Stimulated activated naive CD8-positive, alpha-beta T cell treated with anti-CD3 and anti-CD28 coated beads, Interleukin-15, amount 100 ng/mL, for 72 hours (primary cell): Measurements from ENCODE around the gene MSL3B.
A peak's percentile ranks its signal among the peaks of the same experiment; 100 is the strongest.

ENCODE experiments used
- ATAC-seq: fragments of 150-1000 bp; cut with Tn5 transposase; 2 replicates; pipeline ENCODE4 v1.10.0; 2021; ENCODE audit warnings: mild to moderate bottlenecking, moderate library complexity
- DNase-seq, 2 donors: peaks; one replicate each; pipeline ENCODE4 v3.0.0; 2021 to 2022
- H3K27ac Mint-ChIP-seq, 2 donors: one replicate each; pipeline ENCODE4 v1.8.0; 2022; ENCODE audit warnings: mild to moderate bottlenecking in 2 of 2, mixed read lengths in 2 of 2, moderate library complexity in 2 of 2
- H3K27me3 Mint-ChIP-seq: one replicate; pipeline ENCODE4 v1.8.0; 2022; ENCODE audit warnings: mixed read lengths
- H3K4me1 Mint-ChIP-seq: one replicate; pipeline ENCODE4 v1.8.0; 2022; ENCODE audit warnings: mild to moderate bottlenecking, mixed read lengths
- H3K4me3 Mint-ChIP-seq, 2 donors: one replicate each; pipeline ENCODE4 v1.8.0; 2022; ENCODE audit warnings: mild to moderate bottlenecking in 2 of 2, mixed read lengths in 2 of 2, moderate library complexity in 1 of 2
- H3K9me3 Mint-ChIP-seq, 2 donors: one replicate each; pipeline ENCODE4 v1.8.0; 2022; ENCODE audit warnings: mixed read lengths in 2 of 2

The MSL3B gene

GRCh38 chr2:233858331-233858730, 9.9 kb downstream of the MSL3B start:
- H3K4me3 Mint-ChIP-seq: no peak overlapping the region

GRCh38 chr2:233857511-233858141, 10.6 kb downstream of the MSL3B start:
- no peak overlapping the region for H3K27ac Mint-ChIP-seq
- H3K4me3 Mint-ChIP-seq: no peak overlapping the region
- ATAC-seq (no peak), DNase-seq (peak; percentile 50 to 53)
- no peaks in the 10 kb centered on the region for H3K27me3 Mint-ChIP-seq
- no peaks in the 10 kb centered on the region for H3K9me3 Mint-ChIP-seq
- H3K4me1 Mint-ChIP-seq: peaks cover 40% of the 10 kb centered on the region

More at GRCh38 chr2:233858331-233858730, 9.9 kb downstream of the MSL3B start:
- ATAC-seq: no peak
- Mint-ChIP-seq H3K27ac (no peak overlapping the region), H3K4me1 (peaks cover 33% of the 10 kb centered on the region), H3K27me3 (no peaks in the 10 kb centered on the region), H3K9me3 (no peaks in the 10 kb centered on the region)
- no peak for DNase-seq

GRCh38 chr2:233856184-233856583, 12.0 kb downstream of the MSL3B start:
- no peak overlapping the region for H3K27ac Mint-ChIP-seq
- peaks cover 51% of the 10 kb centered on the region for H3K4me1 Mint-ChIP-seq
- H3K4me3 Mint-ChIP-seq: no peak overlapping the region
- H3K27me3 Mint-ChIP-seq: no peaks in the 10 kb centered on the region
- H3K9me3 Mint-ChIP-seq: no peaks in the 10 kb centered on the region
- no peak for ATAC-seq
- DNase-seq: no peak

GRCh38 chr2:233855345-233855744, 12.8 kb downstream of the MSL3B start:
- peak overlapping the region in 1 of 2 donors; percentile 47 for H3K27ac Mint-ChIP-seq
- no peak for DNase-seq
- no peak for ATAC-seq
- peak overlapping the region; percentile 95 to 97 for H3K4me3 Mint-ChIP-seq
- H3K27me3 Mint-ChIP-seq: no peaks in the 10 kb centered on the region
- H3K4me1 Mint-ChIP-seq: peaks cover 51% of the 10 kb centered on the region
- H3K9me3 Mint-ChIP-seq: no peaks in the 10 kb centered on the region

GRCh38 chr2:233854241-233854981, 13.8 kb downstream of the MSL3B start, which contains the start of gene HJURP:
TSS of gene HJURP (minus strand) at chr2:233854535. CDS start at chr2:233854500, 35 bp downstream.
- Mint-ChIP-seq H3K9me3 (no peaks in the 10 kb centered on the region), H3K27me3 (no peaks in the 10 kb centered on the region), H3K27ac (peak within 1 kb of the TSS; percentile 97 to 99), H3K4me3 (peak within 1 kb of the TSS; percentile 95 to 97), H3K4me1 (peaks cover 51% of the 10 kb centered on the region)
- DNase-seq (peak; percentile 91 to 96), ATAC-seq (peak; percentile 95)

- Mint-ChIP-seq H3K27me3 (no peaks in the 10 kb centered on the region), H3K4me1 (peaks cover 56% of the 10 kb centered on the region), H3K4me3 (peak overlapping the region; percentile 95 to 97), H3K27ac (peak overlapping the region; percentile 97 to 99), H3K9me3 (no peaks in the 10 kb centered on the region)
- ATAC-seq (peak; percentile 4), DNase-seq (no peak)
Measured at GRCh38 chr2:233853883-233854240, 14.3 kb downstream of the MSL3B start.

- H3K4me1 Mint-ChIP-seq: peaks cover 61% of the 10 kb centered on the region
- H3K27ac Mint-ChIP-seq: peak overlapping the region; percentile 97 to 99
- peak overlapping the region; percentile 95 to 97 for H3K4me3 Mint-ChIP-seq
- H3K9me3 Mint-ChIP-seq: no peaks in the 10 kb centered on the region
- H3K27me3 Mint-ChIP-seq: no peaks in the 10 kb centered on the region
- DNase-seq (no peak), ATAC-seq (no peak)
Measured at GRCh38 chr2:233853353-233853752, 14.8 kb downstream of the MSL3B start.

GRCh38 chr2:233852056-233852455, 16.1 kb downstream of the MSL3B start:
- no peaks in the 10 kb centered on the region for H3K27me3 Mint-ChIP-seq
- H3K4me3 Mint-ChIP-seq: peak overlapping the region; percentile 95 to 97
- no peak for ATAC-seq
- no peaks in the 10 kb centered on the region for H3K9me3 Mint-ChIP-seq
- no peak overlapping the region for H3K27ac Mint-ChIP-seq
- H3K4me1 Mint-ChIP-seq: peaks cover 59% of the 10 kb centered on the region
- DNase-seq: no peak

GRCh38 chr2:233851169-233851568, 17.0 kb downstream of the MSL3B start:
- Mint-ChIP-seq H3K9me3 (no peaks in the 10 kb centered on the region), H3K4me3 (no peak overlapping the region), H3K27ac (no peak overlapping the region), H3K4me1 (peaks cover 55% of the 10 kb centered on the region), H3K27me3 (no peaks in the 10 kb centered on the region)
- DNase-seq: no peak
- ATAC-seq: no peak

- Mint-ChIP-seq H3K9me3 (no peaks in the 10 kb centered on the region), H3K4me3 (no peak overlapping the region), H3K27ac (no peak overlapping the region), H3K27me3 (no peaks in the 10 kb centered on the region), H3K4me1 (peaks cover 52% of the 10 kb centered on the region)
- no peak for DNase-seq
- no peak for ATAC-seq
Measured at GRCh38 chr2:233850745-233851144, 17.4 kb downstream of the MSL3B start.

- Mint-ChIP-seq H3K9me3 (no peaks in the 10 kb centered on the region), H3K4me3 (no peak overlapping the region), H3K27ac (no peak overlapping the region), H3K27me3 (no peaks in the 10 kb centered on the region), H3K4me1 (peaks cover 42% of the 10 kb centered on the region)
- ATAC-seq (no peak), DNase-seq (no peak)
Measured at GRCh38 chr2:233849607-233850271, 18.4 kb downstream of the MSL3B start.

- peak overlapping the region; percentile 30 to 93 for H3K27ac Mint-ChIP-seq
- peaks cover 33% of the 10 kb centered on the region for H3K4me1 Mint-ChIP-seq
- H3K27me3 Mint-ChIP-seq: no peaks in the 10 kb centered on the region
- ATAC-seq: no peak
- H3K4me3 Mint-ChIP-seq: peak overlapping the region in 1 of 2 donors; percentile 16
- no peaks in the 10 kb centered on the region for H3K9me3 Mint-ChIP-seq
- no peak for DNase-seq
Measured at GRCh38 chr2:233848276-233848675, 19.9 kb downstream of the MSL3B start.

GRCh38 chr2:233847248-233847898, 20.8 kb downstream of the MSL3B start:
- H3K4me1 Mint-ChIP-seq: peaks cover 24% of the 10 kb centered on the region
- no peak overlapping the region for H3K4me3 Mint-ChIP-seq
- ATAC-seq (no peak), DNase-seq (no peak)
- no peaks in the 10 kb centered on the region for H3K27me3 Mint-ChIP-seq
- H3K9me3 Mint-ChIP-seq: no peaks in the 10 kb centered on the region
- H3K27ac Mint-ChIP-seq: peak overlapping the region in 1 of 2 donors; percentile 19

GRCh38 chr2:233846387-233847247, 21.6 kb downstream of the MSL3B start:
- Mint-ChIP-seq H3K4me3 (no peak overlapping the region), H3K4me1 (peaks cover 20% of the 10 kb centered on the region), H3K27me3 (no peaks in the 10 kb centered on the region), H3K27ac (no peak overlapping the region), H3K9me3 (no peaks in the 10 kb centered on the region)
- DNase-seq (no peak), ATAC-seq (no peak)
